Measurements from ENCODE around the gene AFF4.

DNA sequence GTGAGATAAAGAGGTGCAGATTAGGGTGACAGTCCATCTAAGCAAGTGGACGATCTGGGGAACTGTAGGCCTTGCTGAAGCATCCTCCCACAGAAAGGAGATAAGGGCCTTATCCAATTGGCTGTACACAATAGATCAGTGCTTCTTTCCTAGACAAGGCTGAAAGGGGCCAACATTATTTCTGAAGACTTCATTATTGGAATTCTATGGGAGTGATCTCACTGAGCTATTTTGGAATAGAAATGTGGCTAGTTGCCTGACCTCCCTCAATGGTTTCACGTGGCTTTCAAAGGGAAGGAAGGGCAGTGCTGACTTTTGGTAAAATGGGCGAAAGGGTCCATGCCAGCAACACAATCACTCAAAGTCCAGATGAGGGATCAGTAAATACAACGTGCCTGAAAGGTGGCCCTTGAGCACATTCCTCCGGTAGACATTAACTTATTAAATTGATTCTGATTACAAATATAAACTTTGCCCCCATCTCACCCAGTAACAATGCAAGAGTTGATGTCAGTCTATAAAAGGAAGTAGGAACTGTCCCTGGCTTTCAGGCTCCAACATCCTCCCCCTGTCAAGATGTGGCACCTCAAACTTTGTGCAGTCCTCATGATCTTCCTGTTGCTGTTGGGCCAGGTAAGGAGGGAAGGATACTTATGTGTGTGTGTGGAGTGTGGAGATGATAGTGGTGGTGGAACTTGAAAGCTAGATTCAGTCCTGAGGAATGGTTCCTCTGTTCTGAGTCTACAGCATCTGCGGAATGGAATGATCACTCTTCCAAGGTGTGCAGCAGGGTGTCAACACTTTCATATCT, 90.1 kb downstream of the AFF4 start, which contains the start of gene LEAP2:
- TF ChIP-seq, protein P1, sequence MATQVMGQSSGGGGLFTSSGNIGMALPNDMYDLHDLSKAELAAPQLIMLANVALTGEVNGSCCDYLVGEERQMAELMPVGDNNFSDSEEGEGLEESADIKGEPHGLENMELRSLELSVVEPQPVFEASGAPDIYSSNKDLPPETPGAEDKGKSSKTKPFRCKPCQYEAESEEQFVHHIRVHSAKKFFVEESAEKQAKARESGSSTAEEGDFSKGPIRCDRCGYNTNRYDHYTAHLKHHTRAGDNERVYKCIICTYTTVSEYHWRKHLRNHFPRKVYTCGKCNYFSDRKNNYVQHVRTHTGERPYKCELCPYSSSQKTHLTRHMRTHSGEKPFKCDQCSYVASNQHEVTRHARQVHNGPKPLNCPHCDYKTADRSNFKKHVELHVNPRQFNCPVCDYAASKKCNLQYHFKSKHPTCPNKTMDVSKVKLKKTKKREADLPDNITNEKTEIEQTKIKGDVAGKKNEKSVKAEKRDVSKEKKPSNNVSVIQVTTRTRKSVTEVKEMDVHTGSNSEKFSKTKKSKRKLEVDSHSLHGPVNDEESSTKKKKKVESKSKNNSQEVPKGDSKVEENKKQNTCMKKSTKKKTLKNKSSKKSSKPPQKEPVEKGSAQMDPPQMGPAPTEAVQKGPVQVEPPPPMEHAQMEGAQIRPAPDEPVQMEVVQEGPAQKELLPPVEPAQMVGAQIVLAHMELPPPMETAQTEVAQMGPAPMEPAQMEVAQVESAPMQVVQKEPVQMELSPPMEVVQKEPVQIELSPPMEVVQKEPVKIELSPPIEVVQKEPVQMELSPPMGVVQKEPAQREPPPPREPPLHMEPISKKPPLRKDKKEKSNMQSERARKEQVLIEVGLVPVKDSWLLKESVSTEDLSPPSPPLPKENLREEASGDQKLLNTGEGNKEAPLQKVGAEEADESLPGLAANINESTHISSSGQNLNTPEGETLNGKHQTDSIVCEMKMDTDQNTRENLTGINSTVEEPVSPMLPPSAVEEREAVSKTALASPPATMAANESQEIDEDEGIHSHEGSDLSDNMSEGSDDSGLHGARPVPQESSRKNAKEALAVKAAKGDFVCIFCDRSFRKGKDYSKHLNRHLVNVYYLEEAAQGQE (IDR thresholded peaks at IDR 0.05; ENCODE audit: unreplicated experiment) = no peak
- no peak; the same call in 1 of the 2 replicates for TF ChIP-seq POLR2AphosphoS5 (IDR thresholded peaks at IDR 0.05; ENCODE audit: low read depth)
- TF ChIP-seq, protein P2, sequence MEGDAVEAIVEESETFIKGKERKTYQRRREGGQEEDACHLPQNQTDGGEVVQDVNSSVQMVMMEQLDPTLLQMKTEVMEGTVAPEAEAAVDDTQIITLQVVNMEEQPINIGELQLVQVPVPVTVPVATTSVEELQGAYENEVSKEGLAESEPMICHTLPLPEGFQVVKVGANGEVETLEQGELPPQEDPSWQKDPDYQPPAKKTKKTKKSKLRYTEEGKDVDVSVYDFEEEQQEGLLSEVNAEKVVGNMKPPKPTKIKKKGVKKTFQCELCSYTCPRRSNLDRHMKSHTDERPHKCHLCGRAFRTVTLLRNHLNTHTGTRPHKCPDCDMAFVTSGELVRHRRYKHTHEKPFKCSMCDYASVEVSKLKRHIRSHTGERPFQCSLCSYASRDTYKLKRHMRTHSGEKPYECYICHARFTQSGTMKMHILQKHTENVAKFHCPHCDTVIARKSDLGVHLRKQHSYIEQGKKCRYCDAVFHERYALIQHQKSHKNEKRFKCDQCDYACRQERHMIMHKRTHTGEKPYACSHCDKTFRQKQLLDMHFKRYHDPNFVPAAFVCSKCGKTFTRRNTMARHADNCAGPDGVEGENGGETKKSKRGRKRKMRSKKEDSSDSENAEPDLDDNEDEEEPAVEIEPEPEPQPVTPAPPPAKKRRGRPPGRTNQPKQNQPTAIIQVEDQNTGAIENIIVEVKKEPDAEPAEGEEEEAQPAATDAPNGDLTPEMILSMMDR (conservative IDR thresholded peaks at IDR 0.05; ENCODE audit: low read depth in 2 of 2) = no peak
- TF ChIP-seq ZNF114 (CRISPR knock-in tag; IDR thresholded peaks at IDR 0.05) = no peak
- no peak for TF ChIP-seq CREB1 (CRISPR knock-in tag; IDR thresholded peaks at IDR 0.05; ENCODE audit: low read depth)
- no peak for TF ChIP-seq JUNB (IDR thresholded peaks at IDR 0.05; ENCODE audit: unreplicated experiment)
- TF ChIP-seq STAT1 (IDR thresholded peaks at IDR 0.05; ENCODE audit: unreplicated experiment) = no peak
- TF ChIP-seq EZH2 (IDR thresholded peaks at IDR 0.05; ENCODE audit: low read depth, unreplicated experiment) = no peak
- TF ChIP-seq NANOG (IDR thresholded peaks at IDR 0.05; ENCODE audit: borderline replicate concordance) = no peak
- TF ChIP-seq EZH2phosphoT487 (IDR thresholded peaks at IDR 0.05; ENCODE audit: unreplicated experiment) = no peak
- TF ChIP-seq, protein P3, sequence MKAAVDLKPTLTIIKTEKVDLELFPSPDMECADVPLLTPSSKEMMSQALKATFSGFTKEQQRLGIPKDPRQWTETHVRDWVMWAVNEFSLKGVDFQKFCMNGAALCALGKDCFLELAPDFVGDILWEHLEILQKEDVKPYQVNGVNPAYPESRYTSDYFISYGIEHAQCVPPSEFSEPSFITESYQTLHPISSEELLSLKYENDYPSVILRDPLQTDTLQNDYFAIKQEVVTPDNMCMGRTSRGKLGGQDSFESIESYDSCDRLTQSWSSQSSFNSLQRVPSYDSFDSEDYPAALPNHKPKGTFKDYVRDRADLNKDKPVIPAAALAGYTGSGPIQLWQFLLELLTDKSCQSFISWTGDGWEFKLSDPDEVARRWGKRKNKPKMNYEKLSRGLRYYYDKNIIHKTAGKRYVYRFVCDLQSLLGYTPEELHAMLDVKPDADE (IDR thresholded peaks at IDR 0.05) = no peak
- no peak for TF ChIP-seq ZNF331 (CRISPR knock-in tag; IDR thresholded peaks at IDR 0.05; ENCODE audit: low read depth)
- TF ChIP-seq, protein P4, sequence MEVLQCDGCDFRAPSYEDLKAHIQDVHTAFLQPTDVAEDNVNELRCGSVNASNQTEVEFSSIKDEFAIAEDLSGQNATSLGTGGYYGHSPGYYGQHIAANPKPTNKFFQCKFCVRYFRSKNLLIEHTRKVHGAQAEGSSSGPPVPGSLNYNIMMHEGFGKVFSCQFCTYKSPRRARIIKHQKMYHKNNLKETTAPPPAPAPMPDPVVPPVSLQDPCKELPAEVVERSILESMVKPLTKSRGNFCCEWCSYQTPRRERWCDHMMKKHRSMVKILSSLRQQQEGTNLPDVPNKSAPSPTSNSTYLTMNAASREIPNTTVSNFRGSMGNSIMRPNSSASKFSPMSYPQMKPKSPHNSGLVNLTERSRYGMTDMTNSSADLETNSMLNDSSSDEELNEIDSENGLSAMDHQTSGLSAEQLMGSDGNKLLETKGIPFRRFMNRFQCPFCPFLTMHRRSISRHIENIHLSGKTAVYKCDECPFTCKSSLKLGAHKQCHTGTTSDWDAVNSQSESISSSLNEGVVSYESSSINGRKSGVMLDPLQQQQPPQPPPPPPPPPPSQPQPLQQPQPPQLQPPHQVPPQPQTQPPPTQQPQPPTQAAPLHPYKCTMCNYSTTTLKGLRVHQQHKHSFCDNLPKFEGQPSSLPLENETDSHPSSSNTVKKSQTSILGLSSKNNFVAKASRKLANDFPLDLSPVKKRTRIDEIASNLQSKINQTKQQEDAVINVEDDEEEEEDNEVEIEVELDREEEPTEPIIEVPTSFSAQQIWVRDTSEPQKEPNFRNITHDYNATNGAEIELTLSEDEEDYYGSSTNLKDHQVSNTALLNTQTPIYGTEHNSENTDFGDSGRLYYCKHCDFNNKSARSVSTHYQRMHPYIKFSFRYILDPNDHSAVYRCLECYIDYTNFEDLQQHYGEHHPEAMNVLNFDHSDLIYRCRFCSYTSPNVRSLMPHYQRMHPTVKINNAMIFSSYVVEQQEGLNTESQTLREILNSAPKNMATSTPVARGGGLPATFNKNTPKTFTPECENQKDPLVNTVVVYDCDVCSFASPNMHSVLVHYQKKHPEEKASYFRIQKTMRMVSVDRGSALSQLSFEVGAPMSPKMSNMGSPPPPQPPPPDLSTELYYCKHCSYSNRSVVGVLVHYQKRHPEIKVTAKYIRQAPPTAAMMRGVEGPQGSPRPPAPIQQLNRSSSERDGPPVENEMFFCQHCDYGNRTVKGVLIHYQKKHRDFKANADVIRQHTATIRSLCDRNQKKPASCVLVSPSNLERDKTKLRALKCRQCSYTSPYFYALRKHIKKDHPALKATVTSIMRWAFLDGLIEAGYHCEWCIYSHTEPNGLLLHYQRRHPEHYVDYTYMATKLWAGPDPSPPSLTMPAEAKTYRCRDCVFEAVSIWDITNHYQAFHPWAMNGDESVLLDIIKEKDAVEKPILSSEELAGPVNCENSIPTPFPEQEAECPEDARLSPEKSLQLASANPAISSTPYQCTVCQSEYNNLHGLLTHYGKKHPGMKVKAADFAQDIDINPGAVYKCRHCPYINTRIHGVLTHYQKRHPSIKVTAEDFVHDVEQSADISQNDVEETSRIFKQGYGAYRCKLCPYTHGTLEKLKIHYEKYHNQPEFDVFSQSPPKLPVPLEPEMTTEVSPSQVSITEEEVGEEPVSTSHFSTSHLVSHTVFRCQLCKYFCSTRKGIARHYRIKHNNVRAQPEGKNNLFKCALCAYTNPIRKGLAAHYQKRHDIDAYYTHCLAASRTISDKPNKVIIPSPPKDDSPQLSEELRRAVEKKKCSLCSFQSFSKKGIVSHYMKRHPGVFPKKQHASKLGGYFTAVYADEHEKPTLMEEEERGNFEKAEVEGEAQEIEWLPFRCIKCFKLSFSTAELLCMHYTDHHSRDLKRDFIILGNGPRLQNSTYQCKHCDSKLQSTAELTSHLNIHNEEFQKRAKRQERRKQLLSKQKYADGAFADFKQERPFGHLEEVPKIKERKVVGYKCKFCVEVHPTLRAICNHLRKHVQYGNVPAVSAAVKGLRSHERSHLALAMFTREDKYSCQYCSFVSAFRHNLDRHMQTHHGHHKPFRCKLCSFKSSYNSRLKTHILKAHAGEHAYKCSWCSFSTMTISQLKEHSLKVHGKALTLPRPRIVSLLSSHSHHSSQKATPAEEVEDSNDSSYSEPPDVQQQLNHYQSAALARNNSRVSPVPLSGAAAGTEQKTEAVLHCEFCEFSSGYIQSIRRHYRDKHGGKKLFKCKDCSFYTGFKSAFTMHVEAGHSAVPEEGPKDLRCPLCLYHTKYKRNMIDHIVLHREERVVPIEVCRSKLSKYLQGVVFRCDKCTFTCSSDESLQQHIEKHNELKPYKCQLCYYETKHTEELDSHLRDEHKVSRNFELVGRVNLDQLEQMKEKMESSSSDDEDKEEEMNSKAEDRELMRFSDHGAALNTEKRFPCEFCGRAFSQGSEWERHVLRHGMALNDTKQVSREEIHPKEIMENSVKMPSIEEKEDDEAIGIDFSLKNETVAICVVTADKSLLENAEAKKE (CRISPR knock-in tag; IDR thresholded peaks at IDR 0.05) = no peak

All from GM23338 (cell line).